NCI-H69 (cell line): ENCODE results near the gene PALLD.

ENCODE experiments used
- DNase-seq: peaks from one replicate; lab custom pipeline; 2025; lab: John Stamatoyannopoulos, UW

The PALLD gene

DNA sequence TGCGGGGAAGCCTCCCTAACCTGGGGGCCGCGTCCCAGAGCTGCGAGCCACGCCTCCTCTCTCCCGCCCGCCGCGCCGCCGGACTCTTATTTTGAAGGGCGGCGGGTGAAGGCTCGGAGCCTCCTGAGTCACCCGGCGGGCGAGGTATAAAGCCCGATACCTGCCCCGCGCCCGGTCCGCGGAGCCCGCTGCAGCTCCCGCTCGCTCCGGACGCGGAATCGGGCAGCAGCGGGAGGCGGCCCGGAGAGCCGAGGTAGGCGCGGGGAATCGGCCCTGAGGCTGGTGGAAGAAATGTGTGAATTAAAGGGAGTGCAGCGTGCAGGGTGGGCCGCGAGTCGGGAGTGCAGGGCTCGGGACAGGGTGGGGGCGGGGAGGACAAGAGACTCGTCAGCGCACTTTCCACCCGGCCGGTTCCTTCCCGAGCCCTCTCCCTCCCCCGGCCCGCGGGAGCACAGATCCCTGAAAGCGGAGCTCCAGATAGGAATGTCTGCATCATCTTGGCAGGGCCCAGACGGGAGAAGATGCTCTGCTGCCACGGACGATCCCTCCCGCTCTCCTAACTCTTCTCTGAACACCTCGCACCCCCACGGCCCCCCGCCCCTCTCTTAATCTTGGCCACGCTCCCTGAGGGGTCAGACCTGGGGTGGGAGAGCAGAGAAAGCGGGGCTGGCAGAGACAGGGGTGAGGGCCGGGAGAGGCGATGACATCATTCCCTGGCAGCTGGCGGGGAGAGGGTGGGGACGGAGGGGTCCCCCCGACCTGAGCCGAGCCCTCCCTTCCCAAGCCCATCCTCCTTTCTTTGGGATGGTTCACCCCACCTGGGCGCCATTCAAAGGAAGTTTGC, 335.3 kb downstream of the PALLD start:
- DNase-seq: peak; percentile 84

DNA sequence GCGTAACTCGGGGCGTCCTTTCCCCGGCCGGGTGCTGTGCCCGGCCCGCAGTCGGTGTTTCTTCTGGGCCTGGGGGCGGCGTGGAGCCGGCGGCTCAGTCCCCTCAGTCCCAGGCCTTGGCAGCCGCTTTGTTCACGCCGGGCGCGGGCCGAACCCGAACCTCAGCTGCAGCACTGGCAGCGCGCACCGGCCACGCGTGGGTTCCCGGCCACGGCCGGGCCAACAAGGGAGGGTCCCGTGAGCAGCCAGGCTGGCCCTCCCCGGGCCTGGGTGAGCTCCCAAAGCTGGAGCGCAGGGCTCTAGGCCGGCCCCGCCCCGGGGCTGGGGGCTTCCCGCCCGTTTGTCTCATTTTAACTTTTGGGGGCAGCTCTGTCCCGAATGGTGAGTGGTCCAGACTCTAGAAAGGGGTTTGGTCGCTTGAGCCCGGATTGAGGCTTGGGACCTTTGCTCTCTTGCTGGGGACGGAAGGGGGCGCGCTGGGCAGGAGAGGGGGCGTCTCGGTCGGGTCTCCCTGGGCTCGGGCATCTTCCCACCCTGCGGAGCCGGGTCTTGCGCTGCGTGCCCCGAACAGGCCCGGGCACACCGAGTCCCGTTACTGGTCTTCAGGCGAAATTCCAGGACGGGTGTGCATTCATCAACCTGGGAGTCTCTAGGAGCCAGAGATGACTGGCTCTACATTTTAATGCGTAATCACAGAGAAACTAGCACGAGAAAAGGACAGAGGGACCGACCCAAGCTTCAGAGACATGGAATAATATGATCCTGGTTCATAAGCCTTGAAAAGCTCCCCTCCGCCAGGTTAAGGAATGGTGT, 336.1 kb downstream of the PALLD start:
- peak; percentile 34 for DNase-seq

DNA sequence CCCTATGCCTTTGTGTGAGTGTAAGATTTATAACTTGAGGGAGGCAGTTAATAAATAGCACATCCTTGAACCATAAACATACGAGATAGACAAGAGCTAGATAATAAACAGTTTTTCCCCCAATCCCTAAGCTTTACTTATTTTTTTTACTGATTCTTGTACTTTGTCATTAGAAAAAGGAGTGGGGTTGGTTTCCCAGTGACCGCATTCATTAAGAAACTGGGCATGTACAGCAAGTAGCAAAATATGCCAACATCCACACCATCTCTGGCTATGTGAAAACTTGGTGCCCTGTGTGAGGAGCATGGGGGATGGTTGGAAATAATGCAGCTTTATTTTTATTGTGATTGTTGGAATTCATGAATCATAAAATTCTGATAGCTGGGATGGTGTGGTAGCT, 337.0 kb downstream of the PALLD start:
- DNase-seq: no peak

- DNase-seq: no peak
Measured at GRCh38 chr4:168835880-168836454, 339.1 kb downstream of the PALLD start.

- no peak for DNase-seq
Measured at GRCh38 chr4:168836490-168836889, 339.6 kb downstream of the PALLD start.

DNA sequence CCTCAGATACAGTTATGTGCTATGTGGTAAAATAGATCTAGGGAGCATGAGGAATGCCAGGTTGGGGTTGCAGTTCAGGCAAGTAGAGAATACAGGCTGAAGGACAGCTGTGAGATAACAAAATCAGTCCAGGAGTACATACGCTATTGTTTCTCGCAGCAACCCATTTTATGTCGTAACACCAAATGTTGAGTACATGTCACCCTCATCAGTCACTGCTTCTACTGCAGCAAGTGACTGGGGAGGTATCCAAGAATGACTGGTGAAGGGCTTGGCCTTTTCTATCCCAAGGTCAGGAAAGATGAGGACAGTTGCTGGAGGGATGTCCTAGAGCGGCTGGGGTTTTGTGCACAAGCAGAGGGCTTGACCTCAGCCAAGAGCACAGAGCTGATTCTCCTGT, 341.1 kb downstream of the PALLD start:
- no peak for DNase-seq

DNA sequence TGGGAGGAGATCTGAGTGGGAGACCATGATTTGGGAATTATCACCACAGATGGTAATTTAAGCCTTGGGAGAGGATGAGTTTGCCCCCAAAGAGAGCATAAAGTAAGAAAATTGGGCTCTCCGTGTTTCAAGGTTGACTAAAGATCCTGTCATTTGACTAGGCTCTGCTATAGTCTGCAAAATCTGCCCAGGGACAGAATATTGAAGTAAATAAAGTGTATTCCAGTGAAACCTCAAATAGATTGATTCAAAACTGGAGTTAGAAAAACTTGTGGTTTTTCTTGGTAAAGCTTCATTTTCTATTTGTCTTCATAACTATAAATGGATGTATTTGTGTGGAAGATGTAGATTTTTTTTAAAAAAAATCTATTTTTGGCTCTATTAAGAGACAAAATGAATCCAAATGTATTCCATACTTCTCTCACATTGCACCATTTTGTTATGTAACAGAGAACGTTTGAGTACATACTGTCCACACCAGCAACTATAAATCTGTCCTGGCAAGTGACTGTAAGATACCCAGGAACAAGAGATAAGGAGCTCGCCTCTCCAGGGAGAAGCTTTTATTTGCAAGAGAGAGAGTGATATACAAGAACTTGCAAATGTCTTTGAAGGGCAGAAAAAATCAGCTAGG, 343.0 kb downstream of the PALLD start:
- no peak for DNase-seq

- no peak for DNase-seq
Measured at GRCh38 chr4:168840392-168840763, 343.5 kb downstream of the PALLD start.

GRCh38 chr4:168841000-168841671, 344.3 kb downstream of the PALLD start:
- DNase-seq: peak; percentile 55

DNA sequence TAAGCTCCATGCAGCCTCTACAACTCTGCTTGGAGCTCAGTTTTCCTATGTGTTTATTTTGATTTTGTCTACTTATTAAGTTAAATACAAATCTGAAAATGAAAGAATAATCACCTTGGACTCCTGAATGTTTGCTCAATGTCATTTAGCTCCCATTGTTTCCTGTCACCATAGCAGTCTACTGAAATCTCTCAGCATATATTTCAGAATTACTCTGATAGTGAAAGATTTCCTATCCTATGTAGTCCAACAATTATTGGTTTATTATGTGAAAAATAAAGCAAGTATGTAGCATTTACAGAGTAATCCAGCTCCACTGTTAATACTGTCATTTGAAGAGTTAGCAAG, 344.8 kb downstream of the PALLD start:
- DNase-seq: no peak

GRCh38 chr4:168842186-168842585, 345.3 kb downstream of the PALLD start:
- no peak for DNase-seq

GRCh38 chr4:168843635-168844034, 346.8 kb downstream of the PALLD start:
- DNase-seq: no peak

DNA sequence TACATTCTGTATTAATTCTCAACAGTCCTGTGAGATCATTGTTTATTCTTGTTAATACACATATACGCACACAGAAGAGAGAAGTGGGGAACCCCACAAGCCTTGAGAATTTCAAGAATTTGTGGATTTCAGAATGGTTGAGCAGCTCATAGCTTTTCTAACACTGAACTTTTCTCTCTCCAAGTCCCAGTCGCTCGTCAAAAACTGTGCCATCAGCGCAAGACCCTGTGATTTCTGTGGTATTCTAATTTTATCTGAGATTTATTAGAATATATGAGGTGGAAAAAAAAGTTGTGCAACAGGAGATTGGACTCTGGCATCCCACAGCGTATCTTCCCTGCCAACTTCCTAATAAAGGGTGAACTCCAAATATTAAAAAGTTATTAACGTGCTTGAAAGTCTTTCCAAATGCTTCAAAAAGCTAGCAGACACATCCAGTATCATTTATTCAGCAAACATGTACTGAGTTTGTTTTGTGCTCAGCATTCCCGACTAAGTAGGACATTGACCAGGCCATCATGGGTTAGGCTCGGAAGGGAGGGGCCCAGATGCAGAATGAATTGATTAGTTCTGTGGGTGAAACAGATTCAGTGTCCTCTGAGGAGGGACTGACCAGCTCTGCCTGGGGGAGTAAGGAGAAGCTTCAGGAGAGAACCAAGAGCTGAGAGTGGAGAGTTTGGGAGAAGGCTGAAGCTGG, 347.6 kb downstream of the PALLD start:
- DNase-seq: no peak

GRCh38 chr4:168845897-168846296, 349.0 kb downstream of the PALLD start:
- DNase-seq: peak; percentile 37

GRCh38 chr4:168846414-168846813, 349.6 kb downstream of the PALLD start:
- peak; percentile 29 for DNase-seq

DNA sequence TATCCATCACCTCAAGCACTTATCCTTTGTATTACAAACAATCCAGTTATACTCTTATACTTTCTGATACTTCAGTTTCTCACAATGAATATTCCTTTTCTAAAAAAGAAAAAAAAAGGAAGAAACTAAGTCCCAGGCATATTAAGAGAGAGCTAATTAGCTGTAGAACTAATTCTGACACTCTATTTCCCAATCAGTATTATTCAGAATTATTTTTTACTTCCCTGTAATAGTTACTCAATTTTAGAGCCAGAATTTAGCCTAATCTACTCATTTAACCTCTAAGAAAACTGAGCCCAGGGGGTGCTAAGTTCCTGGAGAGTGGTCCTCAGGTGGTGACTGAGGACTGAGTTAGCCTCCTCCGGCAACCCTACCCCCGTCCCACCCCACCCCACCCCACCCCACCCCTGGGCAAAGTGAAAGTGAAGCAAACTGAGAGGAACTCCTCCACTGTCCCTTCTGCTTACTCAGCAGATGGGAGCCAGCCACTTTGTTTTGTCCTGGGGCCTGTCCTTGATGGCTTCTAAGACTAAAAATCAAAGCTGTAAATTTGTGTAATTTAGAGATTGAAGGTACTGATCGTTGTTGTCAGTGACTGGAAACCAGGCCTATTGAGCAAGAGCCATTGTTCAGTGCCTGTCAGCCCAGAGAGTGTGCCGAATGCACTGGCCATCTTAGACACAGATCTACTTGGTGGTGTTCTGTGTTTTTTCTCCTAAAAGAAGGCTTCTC, 351.1 kb downstream of the PALLD start:
- no peak for DNase-seq

- DNase-seq: no peak
Measured at GRCh38 chr4:168849030-168849675, 352.3 kb downstream of the PALLD start.

DNA sequence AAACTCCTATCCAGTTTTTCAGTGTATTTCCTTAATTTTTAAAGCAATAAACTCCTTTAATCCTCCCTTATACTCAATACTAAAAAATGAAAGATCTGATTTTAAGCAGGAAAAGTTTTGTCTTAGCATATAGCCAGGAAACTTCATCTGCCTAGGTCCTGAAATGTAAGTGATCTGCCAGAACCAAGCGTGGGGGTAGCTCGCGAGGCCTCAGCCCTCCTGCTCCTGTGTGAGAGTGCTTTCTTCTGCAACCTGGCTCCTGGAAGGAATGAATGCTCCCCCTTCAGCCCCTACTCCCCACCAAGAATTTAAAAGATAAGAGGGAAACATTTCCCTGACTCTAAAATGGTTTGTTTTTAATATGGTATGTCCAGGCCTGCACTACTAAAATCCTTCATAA, 353.1 kb downstream of the PALLD start:
- no peak for DNase-seq

DNA sequence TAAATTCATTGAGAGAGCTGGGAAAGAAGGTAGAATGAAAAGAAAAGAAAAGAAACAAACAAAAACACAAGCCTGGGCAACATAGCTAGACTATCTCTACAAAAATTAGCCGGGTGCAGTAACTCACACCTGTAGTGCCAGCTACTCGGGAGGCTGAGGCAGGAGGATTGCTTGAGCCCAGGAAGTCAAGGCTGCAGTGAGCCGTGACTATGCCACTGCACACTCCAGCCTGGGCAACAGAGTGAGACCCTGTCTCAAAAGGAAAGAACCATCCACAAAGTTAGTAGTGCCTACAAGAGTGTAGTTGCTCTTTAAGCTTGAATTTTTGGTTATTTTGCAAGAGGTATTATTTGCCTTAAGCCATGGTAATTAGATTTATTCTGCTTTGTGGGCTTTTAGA, 355.5 kb downstream of the PALLD start:
- no peak for DNase-seq
